ENCODE results near the gene ITPKC. TPM values are rescaled to one million over a fixed set of nuclear protein-coding genes. Genes with fewer than 3 reads are reported as not detected.
A peak's percentile ranks its signal among the peaks of the same experiment; 100 is the strongest.
"Not testable (repeated sequence)": the region's sequence is repeated elsewhere in the genome, so short reads cannot be mapped to it uniquely, and the experiment has no call there.

The ITPKC gene
- total RNA-seq, 1 donor from 2014 or later: 13.8 TPM

DNA sequence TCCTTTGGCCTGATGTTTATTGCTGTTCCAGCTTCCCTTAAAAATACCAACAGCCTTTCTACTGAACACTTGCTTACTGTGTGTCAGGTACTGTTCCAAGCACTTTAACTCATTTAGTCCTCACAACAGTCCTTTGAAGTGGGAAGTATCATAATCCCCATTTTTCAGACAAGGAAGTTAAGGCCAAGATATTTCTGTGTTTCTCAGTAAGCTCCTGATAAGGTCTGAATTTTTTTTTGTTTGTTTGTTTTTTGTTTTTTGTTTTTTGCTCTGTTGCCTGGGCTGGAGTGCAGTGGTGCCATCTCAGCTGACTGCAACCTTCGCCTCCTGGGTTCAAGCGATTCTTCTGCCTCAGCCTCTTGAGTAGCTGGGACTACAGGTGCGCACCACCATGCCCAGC lies 41.6 kb downstream of the ITPKC start:
- TF ChIP-seq, protein P1, sequence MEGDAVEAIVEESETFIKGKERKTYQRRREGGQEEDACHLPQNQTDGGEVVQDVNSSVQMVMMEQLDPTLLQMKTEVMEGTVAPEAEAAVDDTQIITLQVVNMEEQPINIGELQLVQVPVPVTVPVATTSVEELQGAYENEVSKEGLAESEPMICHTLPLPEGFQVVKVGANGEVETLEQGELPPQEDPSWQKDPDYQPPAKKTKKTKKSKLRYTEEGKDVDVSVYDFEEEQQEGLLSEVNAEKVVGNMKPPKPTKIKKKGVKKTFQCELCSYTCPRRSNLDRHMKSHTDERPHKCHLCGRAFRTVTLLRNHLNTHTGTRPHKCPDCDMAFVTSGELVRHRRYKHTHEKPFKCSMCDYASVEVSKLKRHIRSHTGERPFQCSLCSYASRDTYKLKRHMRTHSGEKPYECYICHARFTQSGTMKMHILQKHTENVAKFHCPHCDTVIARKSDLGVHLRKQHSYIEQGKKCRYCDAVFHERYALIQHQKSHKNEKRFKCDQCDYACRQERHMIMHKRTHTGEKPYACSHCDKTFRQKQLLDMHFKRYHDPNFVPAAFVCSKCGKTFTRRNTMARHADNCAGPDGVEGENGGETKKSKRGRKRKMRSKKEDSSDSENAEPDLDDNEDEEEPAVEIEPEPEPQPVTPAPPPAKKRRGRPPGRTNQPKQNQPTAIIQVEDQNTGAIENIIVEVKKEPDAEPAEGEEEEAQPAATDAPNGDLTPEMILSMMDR (IDR thresholded peaks at IDR 0.05; ENCODE audit: partially characterized antibody, unreplicated experiment): no peak
- Mint-ChIP-seq H3K36me3 (ENCODE audit: unreplicated experiment) (peaks cover 9% of the 10 kb centered on the region), H3K27ac (ENCODE audit: unreplicated experiment) (no peak overlapping the region), H3K4me3 (ENCODE audit: unreplicated experiment) (no peak overlapping the region), H3K27me3 (ENCODE audit: unreplicated experiment) (peaks cover 2% of the 10 kb centered on the region), H3K4me1 (ENCODE audit: low read depth, unreplicated experiment) (peaks cover 8% of the 10 kb centered on the region), H3K9me3 (ENCODE audit: unreplicated experiment) (peaks cover 8% of the 10 kb centered on the region)
- no peak for DNase-seq

DNA sequence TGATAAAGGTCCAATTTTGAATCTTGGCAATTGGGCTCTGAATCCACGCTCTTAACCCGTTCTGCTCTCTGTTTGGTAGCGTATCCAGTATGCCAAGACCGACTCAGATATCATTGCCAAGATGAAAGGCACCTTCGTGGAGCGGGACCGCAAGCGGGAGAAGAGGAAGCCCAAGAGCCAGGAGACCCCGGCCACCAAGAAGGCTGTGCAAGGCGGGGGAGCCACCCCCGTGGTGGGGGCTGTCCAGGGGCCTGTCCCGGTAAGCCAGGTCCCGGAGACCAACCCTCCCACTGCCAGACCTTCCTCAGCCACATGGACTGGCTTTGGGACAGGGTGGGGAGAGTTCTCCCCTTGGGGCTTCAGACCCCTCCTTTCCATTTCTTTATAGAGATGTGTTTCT lies 42.4 kb downstream of the ITPKC start:
- H3K27me3 Mint-ChIP-seq (ENCODE audit: unreplicated experiment): peaks cover 5% of the 10 kb centered on the region
- H3K27ac Mint-ChIP-seq (ENCODE audit: unreplicated experiment): no peak overlapping the region
- TF ChIP-seq, protein P1 (IDR thresholded peaks at IDR 0.05; ENCODE audit: partially characterized antibody, unreplicated experiment): no peak
- H3K4me3 Mint-ChIP-seq (ENCODE audit: unreplicated experiment): no peak overlapping the region
- H3K4me1 Mint-ChIP-seq (ENCODE audit: low read depth, unreplicated experiment): peaks cover 5% of the 10 kb centered on the region
- peaks cover 16% of the 10 kb centered on the region for H3K36me3 Mint-ChIP-seq (ENCODE audit: unreplicated experiment)
- DNase-seq: no peak
- H3K9me3 Mint-ChIP-seq (ENCODE audit: unreplicated experiment): peaks cover 8% of the 10 kb centered on the region

DNA sequence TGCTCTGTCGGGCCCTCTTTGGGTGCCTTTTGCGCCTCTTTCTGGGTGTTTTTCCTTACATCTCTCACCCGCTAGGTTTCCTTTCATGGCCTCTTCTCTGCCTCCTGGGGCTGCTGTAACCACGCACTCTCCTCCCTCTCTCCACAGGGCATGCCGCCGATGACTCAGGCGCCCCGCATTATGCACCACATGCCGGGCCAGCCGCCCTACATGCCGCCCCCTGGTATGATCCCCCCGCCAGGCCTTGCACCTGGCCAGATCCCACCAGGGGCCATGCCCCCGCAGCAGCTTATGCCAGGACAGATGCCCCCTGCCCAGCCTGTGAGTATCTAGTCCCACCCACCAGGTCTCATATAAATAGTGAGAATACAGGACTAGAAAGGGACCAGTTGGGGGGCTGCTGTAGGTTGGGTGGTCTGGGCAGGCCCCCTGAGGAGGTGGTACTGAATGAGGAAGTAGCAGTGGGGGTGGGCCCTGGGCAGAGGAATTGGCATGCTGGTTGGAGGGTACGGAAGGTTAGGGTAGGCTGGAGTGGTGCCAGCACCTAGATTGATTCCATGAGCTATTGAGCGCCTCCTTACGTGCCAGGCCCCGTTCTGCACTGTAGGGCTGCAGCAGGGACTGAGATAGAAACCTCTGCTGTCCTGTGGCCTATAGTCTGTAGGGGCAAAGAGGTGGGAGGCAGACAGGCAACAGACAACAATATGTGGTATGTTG lies 46.0 kb downstream of the ITPKC start:
- DNase-seq: no peak
- Mint-ChIP-seq H3K4me3 (ENCODE audit: unreplicated experiment) (no peak overlapping the region), H3K36me3 (ENCODE audit: unreplicated experiment) (peaks cover 17% of the 10 kb centered on the region), H3K9me3 (ENCODE audit: unreplicated experiment) (peaks cover 3% of the 10 kb centered on the region), H3K27me3 (ENCODE audit: unreplicated experiment) (peaks cover 5% of the 10 kb centered on the region), H3K27ac (ENCODE audit: unreplicated experiment) (no peak overlapping the region), H3K4me1 (ENCODE audit: low read depth, unreplicated experiment) (peaks cover 2% of the 10 kb centered on the region)
- TF ChIP-seq, protein P1 (IDR thresholded peaks at IDR 0.05; ENCODE audit: partially characterized antibody, unreplicated experiment): no peak

DNA sequence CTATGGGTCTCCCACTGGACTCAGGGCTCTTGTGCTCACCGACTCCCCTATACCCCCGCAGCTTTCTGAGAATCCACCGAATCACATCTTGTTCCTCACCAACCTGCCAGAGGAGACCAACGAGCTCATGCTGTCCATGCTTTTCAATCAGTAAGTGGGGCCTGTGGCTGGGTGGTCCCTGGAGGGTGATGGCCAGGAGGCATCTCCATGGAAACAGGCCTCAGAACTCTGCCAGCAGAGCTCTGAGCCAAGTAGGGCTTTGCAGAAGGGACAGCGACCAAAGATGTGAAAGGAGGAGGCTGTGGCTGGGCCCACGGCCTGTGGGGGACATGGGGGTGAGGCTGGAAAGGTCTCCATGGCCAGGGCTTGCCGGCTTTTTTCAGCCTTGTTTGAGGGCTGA lies 46.6 kb downstream of the ITPKC start:
- Mint-ChIP-seq H3K27ac (ENCODE audit: unreplicated experiment) (no peak overlapping the region), H3K4me3 (ENCODE audit: unreplicated experiment) (no peak overlapping the region), H3K9me3 (ENCODE audit: unreplicated experiment) (peaks cover 3% of the 10 kb centered on the region), H3K36me3 (ENCODE audit: unreplicated experiment) (peaks cover 17% of the 10 kb centered on the region), H3K4me1 (ENCODE audit: low read depth, unreplicated experiment) (peaks cover 2% of the 10 kb centered on the region), H3K27me3 (ENCODE audit: unreplicated experiment) (peaks cover 5% of the 10 kb centered on the region)
- DNase-seq: no peak
- TF ChIP-seq, protein P1 (IDR thresholded peaks at IDR 0.05; ENCODE audit: partially characterized antibody, unreplicated experiment): no peak

DNA sequence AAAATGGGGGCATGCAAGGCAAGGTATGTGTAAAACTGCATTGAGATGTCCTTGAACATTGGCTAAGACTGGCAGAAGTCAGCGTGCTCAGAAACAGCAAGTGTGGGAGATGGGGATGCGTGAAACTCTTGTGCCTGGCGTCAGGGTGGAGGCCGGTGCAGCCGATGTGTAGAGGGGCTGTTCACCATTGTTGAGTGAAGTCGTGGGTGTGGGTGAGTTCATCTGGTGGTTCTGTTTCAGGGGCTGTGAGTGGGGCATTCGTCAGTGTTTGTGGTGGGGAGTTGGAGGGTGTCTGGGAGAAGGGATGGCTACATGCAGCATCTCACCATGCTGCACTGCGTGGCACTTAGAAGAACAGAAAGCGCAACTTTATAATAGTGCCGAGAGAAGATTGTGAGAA lies 47.1 kb downstream of the ITPKC start:
- Mint-ChIP-seq H3K4me1 (ENCODE audit: low read depth, unreplicated experiment) (peaks cover 2% of the 10 kb centered on the region), H3K27ac (ENCODE audit: unreplicated experiment) (peak overlapping the region; percentile 36), H3K27me3 (ENCODE audit: unreplicated experiment) (peaks cover 5% of the 10 kb centered on the region), H3K4me3 (ENCODE audit: unreplicated experiment) (peak overlapping the region; percentile 31), H3K9me3 (ENCODE audit: unreplicated experiment) (peaks cover 3% of the 10 kb centered on the region), H3K36me3 (ENCODE audit: unreplicated experiment) (peaks cover 17% of the 10 kb centered on the region)
- TF ChIP-seq, protein P1 (IDR thresholded peaks at IDR 0.05; ENCODE audit: partially characterized antibody, unreplicated experiment): no peak
- no peak for DNase-seq

DNA sequence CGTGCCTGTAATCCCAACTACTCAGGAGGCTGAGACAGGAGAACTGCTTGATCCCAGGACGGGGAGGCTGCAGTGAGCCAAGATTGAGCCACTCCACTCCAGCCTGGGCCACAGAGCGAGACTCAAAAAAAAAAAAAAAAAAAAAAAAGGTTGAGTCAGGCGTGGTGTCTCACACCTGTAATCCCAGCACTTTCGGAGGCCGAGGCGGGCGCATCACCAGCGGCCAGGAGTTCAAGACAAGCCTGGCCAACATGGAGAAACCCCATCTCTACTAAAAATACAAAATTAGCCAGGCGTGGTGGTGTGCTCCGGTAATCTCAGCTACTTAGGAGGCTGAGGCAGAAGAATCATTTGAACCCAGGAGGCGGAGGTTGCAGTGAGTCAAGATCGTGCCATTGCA lies 49.5 kb downstream of the ITPKC start:
- not testable (repeated sequence) for H3K9me3 Mint-ChIP-seq (ENCODE audit: unreplicated experiment)

More for the DNA sequence above, 49.5 kb downstream of the ITPKC start:
- H3K36me3 Mint-ChIP-seq (ENCODE audit: unreplicated experiment): peaks cover 13% of the 10 kb centered on the region
- H3K4me1 Mint-ChIP-seq (ENCODE audit: low read depth, unreplicated experiment); H3K4me3 Mint-ChIP-seq (ENCODE audit: unreplicated experiment); H3K27ac Mint-ChIP-seq (ENCODE audit: unreplicated experiment); H3K27me3 Mint-ChIP-seq (ENCODE audit: unreplicated experiment); DNase-seq: not testable (repeated sequence)
